Cardiac muscle cell (in vitro differentiated cells and primary cell): ENCODE data around the gene SFSWAP. TPM values are rescaled to one million over a fixed set of nuclear protein-coding genes. Genes with fewer than 3 reads are reported as not detected.
A peak's percentile ranks its signal among the peaks of the same experiment; 100 is the strongest.
"Not testable (repeated sequence)": the region's sequence is repeated elsewhere in the genome, so short reads cannot be mapped to it uniquely, and the experiment has no call there.

Source experiments
- DNase-seq, 2 donors: peaks; one replicate each; pipeline versions ENCODE4 v3.0.0 to v3.0.0-alpha.2; 2010 to 2017; ENCODE audit warnings: low read depth in 1 of 2, low spot score in 1 of 2
- H3K27ac ChIP-seq: fragments of 200-600 bp; sonication (generic); 2 replicates; pipeline ENCODE4 v1.5.1; 2016
- H3K27me3 ChIP-seq: fragments of 200-600 bp; sonication (generic); 2 replicates; pipeline ENCODE4 v1.6.0; 2016; ENCODE audit warnings: control low read depth
- H3K36me3 ChIP-seq: fragments of 200-600 bp; sonication (generic); 2 replicates; pipeline ENCODE4 v1.5.1; 2016; ENCODE audit warnings: control low read depth
- H3K4me1 ChIP-seq: fragments of 200-600 bp; sonication (generic); 2 replicates; pipeline ENCODE4 v1.8.1; 2017; ENCODE audit warnings: low read depth, mild to moderate bottlenecking, mixed run types
- H3K4me3 ChIP-seq: fragments of 200-600 bp; sonication (generic); 2 replicates; pipeline ENCODE4 v1.5.1; 2016; ENCODE audit warnings: mild to moderate bottlenecking
- H3K9me3 ChIP-seq: fragments of 200-600 bp; sonication (generic); 2 replicates; pipeline ENCODE4 v1.5.1; 2017; ENCODE audit warnings: low read depth, mild to moderate bottlenecking, control low read depth
- polyA plus RNA-seq: library from polyadenylated mRNA; unstranded; fragments of >200 nt; fragmentation: Nextera tagmentation; extraction: Ambion mirVana; gene quantifications from 2 replicates; pipeline ENCODE4 v1.2.1, GENCODE V29; 2016
- total RNA-seq: library from RNA; depleted of rRNA; stranded (reverse); fragments of >200 nt; gene quantifications from 2 replicates; pipeline ENCODE4 v1.2.3, GENCODE V29; 2016
- TF ChIP-seq, protein P1 (sequence below): IDR thresholded peaks from 2 replicates; pipeline ENCODE4 v1.5.1; 2012; ENCODE audit warnings: low read depth, mild to moderate bottlenecking, low read length

Gene SFSWAP
- total and polyA plus RNA-seq, 2 experiments from 2014 or later: 24.1 to 44.8 TPM

GRCh38 chr12:131803961-131804521 is 93.2 kb downstream of the SFSWAP start:
- no peaks in the 10 kb centered on the region for H3K4me1 ChIP-seq
- H3K27me3 ChIP-seq: no peaks in the 10 kb centered on the region
- peak in 1 of 2 donors; percentile 65 for DNase-seq
- H3K4me3 ChIP-seq: no peak overlapping the region
- H3K36me3 ChIP-seq: no peaks in the 10 kb centered on the region
- H3K27ac ChIP-seq: no peak overlapping the region
- TF ChIP-seq, protein P1, sequence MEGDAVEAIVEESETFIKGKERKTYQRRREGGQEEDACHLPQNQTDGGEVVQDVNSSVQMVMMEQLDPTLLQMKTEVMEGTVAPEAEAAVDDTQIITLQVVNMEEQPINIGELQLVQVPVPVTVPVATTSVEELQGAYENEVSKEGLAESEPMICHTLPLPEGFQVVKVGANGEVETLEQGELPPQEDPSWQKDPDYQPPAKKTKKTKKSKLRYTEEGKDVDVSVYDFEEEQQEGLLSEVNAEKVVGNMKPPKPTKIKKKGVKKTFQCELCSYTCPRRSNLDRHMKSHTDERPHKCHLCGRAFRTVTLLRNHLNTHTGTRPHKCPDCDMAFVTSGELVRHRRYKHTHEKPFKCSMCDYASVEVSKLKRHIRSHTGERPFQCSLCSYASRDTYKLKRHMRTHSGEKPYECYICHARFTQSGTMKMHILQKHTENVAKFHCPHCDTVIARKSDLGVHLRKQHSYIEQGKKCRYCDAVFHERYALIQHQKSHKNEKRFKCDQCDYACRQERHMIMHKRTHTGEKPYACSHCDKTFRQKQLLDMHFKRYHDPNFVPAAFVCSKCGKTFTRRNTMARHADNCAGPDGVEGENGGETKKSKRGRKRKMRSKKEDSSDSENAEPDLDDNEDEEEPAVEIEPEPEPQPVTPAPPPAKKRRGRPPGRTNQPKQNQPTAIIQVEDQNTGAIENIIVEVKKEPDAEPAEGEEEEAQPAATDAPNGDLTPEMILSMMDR: no peak
- H3K9me3 ChIP-seq: no peaks in the 10 kb centered on the region

DNA sequence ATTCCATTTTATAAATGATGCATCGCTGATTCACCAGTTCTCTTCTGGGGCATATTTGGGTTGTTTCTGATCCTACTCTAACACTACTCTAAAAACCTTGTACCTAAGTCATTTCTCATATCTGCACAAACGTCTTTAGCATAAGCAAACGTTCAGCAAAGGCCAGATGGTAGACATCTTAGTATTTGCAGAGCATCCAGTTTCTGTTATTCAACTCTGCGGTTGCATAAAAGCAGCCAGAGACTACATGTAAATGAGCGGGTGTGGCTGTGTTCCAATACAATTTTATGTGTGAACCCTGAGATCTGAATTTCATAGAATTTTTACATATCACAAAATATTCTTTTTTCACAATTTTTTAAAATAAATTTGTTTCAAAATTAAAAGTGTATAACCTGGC is 94.5 kb downstream of the SFSWAP start:
- Histone ChIP-seq H3K4me3 (no peak overlapping the region), H3K9me3 (no peaks in the 10 kb centered on the region), H3K36me3 (no peaks in the 10 kb centered on the region), H3K27me3 (no peaks in the 10 kb centered on the region), H3K27ac (no peak overlapping the region), H3K4me1 (no peaks in the 10 kb centered on the region)
- TF ChIP-seq, protein P1: no peak
- no peak for DNase-seq

DNA sequence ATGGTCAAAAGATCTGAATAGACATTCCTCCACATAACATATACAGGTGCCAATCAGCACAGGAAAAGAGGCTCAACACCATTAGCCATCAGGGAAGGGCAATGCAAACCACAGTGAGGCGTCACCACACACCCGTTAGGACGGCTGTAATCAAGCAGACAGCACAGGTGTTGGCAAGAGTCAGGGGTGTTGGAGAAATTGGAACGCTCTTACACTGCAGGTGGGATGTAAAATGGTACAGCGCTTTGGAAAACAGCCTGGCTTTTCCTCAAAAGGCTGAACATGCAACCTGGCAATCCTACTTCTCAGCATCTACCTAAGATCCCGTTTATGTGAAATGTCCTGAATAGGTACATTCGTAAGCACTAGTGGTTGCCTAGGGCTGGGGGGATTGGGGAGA is 95.8 kb downstream of the SFSWAP start:
- Histone ChIP-seq H3K4me3 (no peak overlapping the region), H3K27ac (no peak overlapping the region), H3K4me1 (no peaks in the 10 kb centered on the region), H3K36me3 (no peaks in the 10 kb centered on the region), H3K9me3 (no peaks in the 10 kb centered on the region), H3K27me3 (no peaks in the 10 kb centered on the region)
- DNase-seq: no peak
- TF ChIP-seq, protein P1: no peak

DNA sequence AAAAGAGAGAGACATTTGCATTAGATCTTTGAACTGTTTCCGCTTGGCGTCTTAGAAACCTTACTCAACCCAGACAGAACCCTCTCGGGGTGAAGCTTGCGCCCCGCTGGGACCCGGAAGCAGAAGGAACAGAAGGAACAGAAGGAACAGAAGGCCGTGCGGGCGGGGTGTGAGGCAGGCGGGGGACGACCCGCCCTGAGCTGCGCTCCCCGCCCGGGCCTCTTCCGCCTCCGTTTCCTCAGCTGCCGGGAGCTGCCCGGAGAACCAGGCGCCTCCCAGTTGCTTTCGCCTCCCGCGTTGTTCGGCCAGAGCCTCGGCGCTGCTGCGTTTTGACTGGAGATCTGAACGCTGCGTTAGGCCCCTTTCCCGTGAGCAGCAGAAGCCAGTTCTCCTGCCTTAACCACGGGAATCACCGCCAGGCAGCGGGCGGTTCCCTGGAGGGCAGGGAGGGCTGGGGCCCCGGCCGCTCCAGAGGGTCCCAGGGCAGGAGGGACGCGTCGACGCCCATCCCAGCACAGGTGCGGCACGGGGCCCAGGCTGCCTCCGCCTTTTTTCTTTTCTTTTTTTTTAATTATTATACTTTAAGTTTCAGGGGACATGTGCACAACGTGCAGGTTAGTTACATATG is 98.0 kb downstream of the SFSWAP start:
- Histone ChIP-seq H3K4me1 (no peaks in the 10 kb centered on the region), H3K27me3 (no peaks in the 10 kb centered on the region), H3K27ac (no peak overlapping the region), H3K36me3 (no peaks in the 10 kb centered on the region), H3K4me3 (no peak overlapping the region), H3K9me3 (no peaks in the 10 kb centered on the region)
- peak in 1 of 2 donors; percentile 67 for DNase-seq
- TF ChIP-seq, protein P1: no peak

GRCh38 chr12:131809476-131810254 is 98.8 kb downstream of the SFSWAP start:
- H3K4me1 ChIP-seq, H3K9me3 ChIP-seq, H3K27me3 ChIP-seq, DNase-seq, H3K4me3 ChIP-seq, H3K36me3 ChIP-seq, H3K27ac ChIP-seq: not testable (repeated sequence)

DNA sequence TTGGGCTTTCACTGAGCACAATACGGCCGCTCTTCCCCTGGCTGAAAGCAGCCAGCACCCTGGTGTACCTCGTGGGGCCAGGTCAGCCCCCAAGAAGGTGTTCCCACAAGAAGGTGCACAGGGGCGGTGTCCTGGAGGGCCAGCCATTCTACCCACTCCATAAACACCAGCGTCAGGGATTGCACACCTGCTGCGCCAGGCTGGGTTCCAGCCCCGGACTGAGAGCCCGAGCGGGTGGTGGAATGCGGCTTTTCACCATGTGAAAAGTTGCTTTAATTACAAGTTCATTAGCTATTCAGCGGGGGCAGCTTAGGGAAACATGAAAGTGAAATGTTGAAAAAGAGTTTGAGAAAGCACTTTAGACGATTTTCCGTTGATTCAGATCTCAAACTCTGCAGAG is 99.8 kb downstream of the SFSWAP start:
- no peak overlapping the region for H3K27ac ChIP-seq
- H3K4me3 ChIP-seq: no peak overlapping the region
- H3K4me1 ChIP-seq: no peaks in the 10 kb centered on the region
- TF ChIP-seq, protein P1: no peak
- no peak for DNase-seq
- no peaks in the 10 kb centered on the region for H3K36me3 ChIP-seq
- no peaks in the 10 kb centered on the region for H3K27me3 ChIP-seq
- H3K9me3 ChIP-seq: no peaks in the 10 kb centered on the region
